ENCODE measurements around the gene NKAIN2. TPM values are rescaled to one million over a fixed set of nuclear protein-coding genes. Genes with fewer than 3 reads are reported as not detected.
"Not testable (repeated sequence)": the region's sequence is repeated elsewhere in the genome, so short reads cannot be mapped to it uniquely, and the experiment has no call there.

Gene NKAIN2
- total and polyA plus RNA-seq, 4 donors, result 16.3 to 67.0 (median 49.9) TPM

- WGBS (ENCODE audit: insufficient coverage), result no CpG with 5 or more reads among the region's 1 CpG
- no peak for DNase-seq (ENCODE audit: low read depth in 4 of 6, low spot score in 6 of 6)
- no peaks in the 10 kb centered on the region for H3K4me1 ChIP-seq (ENCODE audit: control insufficient read depth, insufficient read depth, low read length)
- no peak overlapping the region for H3K4me3 ChIP-seq (ENCODE audit: low read depth, low read length)
- no peaks in the 10 kb centered on the region for H3K9me3 ChIP-seq (ENCODE audit: control insufficient read depth, insufficient read depth, low read length)
- no peaks in the 10 kb centered on the region for H3K27me3 ChIP-seq (ENCODE audit: control insufficient read depth, insufficient read depth, low read length)
- H3K36me3 ChIP-seq (ENCODE audit: control insufficient read depth, insufficient read depth, low read length), result no peaks in the 10 kb centered on the region
- no peak overlapping the region for H3K27ac ChIP-seq (ENCODE audit: low read depth, low read length)
Measured at GRCh38 chr6:124273701-124274100, 470.0 kb downstream of the NKAIN2 start.

- H3K27me3 ChIP-seq (ENCODE audit: control insufficient read depth, insufficient read depth, low read length), result no peaks in the 10 kb centered on the region
- no peaks in the 10 kb centered on the region for H3K36me3 ChIP-seq (ENCODE audit: control insufficient read depth, insufficient read depth, low read length)
- H3K4me3 ChIP-seq (ENCODE audit: low read depth, low read length), result no peak overlapping the region
- WGBS (ENCODE audit: insufficient coverage), result 100% methylated on average over 1 of the region's 2 CpGs
- no peaks in the 10 kb centered on the region for H3K9me3 ChIP-seq (ENCODE audit: control insufficient read depth, insufficient read depth, low read length)
- no peak for DNase-seq (ENCODE audit: low read depth in 4 of 6, low spot score in 6 of 6)
- no peak overlapping the region for H3K27ac ChIP-seq (ENCODE audit: low read depth, low read length)
- no peaks in the 10 kb centered on the region for H3K4me1 ChIP-seq (ENCODE audit: control insufficient read depth, insufficient read depth, low read length)
Measured at GRCh38 chr6:124282541-124282940, 478.9 kb downstream of the NKAIN2 start.

- WGBS (ENCODE audit: insufficient coverage), result no CpG with 5 or more reads among the region's 1 CpG
- Histone ChIP-seq H3K9me3 (ENCODE audit: control insufficient read depth, insufficient read depth, low read length) (no peaks in the 10 kb centered on the region), H3K4me3 (ENCODE audit: low read depth, low read length) (no peak overlapping the region), H3K4me1 (ENCODE audit: control insufficient read depth, insufficient read depth, low read length) (no peaks in the 10 kb centered on the region), H3K36me3 (ENCODE audit: control insufficient read depth, insufficient read depth, low read length) (no peaks in the 10 kb centered on the region), H3K27me3 (ENCODE audit: control insufficient read depth, insufficient read depth, low read length) (no peaks in the 10 kb centered on the region), H3K27ac (ENCODE audit: low read depth, low read length) (no peak overlapping the region)
- DNase-seq (ENCODE audit: low read depth in 4 of 6, low spot score in 6 of 6), result peak in 2 of 6 donors; percentile 57 to 69
Measured at GRCh38 chr6:124283486-124283885, 479.8 kb downstream of the NKAIN2 start.

- no CpG with 5 or more reads among the region's 1 CpG for WGBS (ENCODE audit: insufficient coverage)
Measured at GRCh38 chr6:124285146-124285545, 481.5 kb downstream of the NKAIN2 start.

GRCh38 chr6:124294574-124295200 is 491.0 kb downstream of the NKAIN2 start:
- no CpG with 5 or more reads among the region's 2 CpGs for WGBS (ENCODE audit: insufficient coverage)

More at GRCh38 chr6:124285146-124285545, 481.5 kb downstream of the NKAIN2 start:
- Histone ChIP-seq H3K4me3 (ENCODE audit: low read depth, low read length) (no peak overlapping the region), H3K27ac (ENCODE audit: low read depth, low read length) (no peak overlapping the region), H3K36me3 (ENCODE audit: control insufficient read depth, insufficient read depth, low read length) (no peaks in the 10 kb centered on the region), H3K4me1 (ENCODE audit: control insufficient read depth, insufficient read depth, low read length) (no peaks in the 10 kb centered on the region), H3K27me3 (ENCODE audit: control insufficient read depth, insufficient read depth, low read length) (no peaks in the 10 kb centered on the region), H3K9me3 (ENCODE audit: control insufficient read depth, insufficient read depth, low read length) (no peaks in the 10 kb centered on the region)
- no peak for DNase-seq (ENCODE audit: low read depth in 4 of 6, low spot score in 6 of 6)

GRCh38 chr6:124297507-124297906 is 493.8 kb downstream of the NKAIN2 start:
- WGBS (ENCODE audit: insufficient coverage), result 88% methylated on average over 3 of the region's 6 CpGs
- Histone ChIP-seq H3K27me3 (ENCODE audit: control insufficient read depth, insufficient read depth, low read length) (no peaks in the 10 kb centered on the region), H3K9me3 (ENCODE audit: control insufficient read depth, insufficient read depth, low read length) (no peaks in the 10 kb centered on the region), H3K36me3 (ENCODE audit: control insufficient read depth, insufficient read depth, low read length) (no peaks in the 10 kb centered on the region), H3K4me1 (ENCODE audit: control insufficient read depth, insufficient read depth, low read length) (no peaks in the 10 kb centered on the region), H3K4me3 (ENCODE audit: low read depth, low read length) (no peak overlapping the region), H3K27ac (ENCODE audit: low read depth, low read length) (no peak overlapping the region)
- DNase-seq (ENCODE audit: low read depth in 4 of 6, low spot score in 6 of 6), result no peak

More at GRCh38 chr6:124294574-124295200, 491.0 kb downstream of the NKAIN2 start:
- no peak overlapping the region for H3K4me3 ChIP-seq (ENCODE audit: low read depth, low read length)
- no peak for DNase-seq (ENCODE audit: low read depth in 4 of 6, low spot score in 6 of 6)
- no peaks in the 10 kb centered on the region for H3K27me3 ChIP-seq (ENCODE audit: control insufficient read depth, insufficient read depth, low read length)
- H3K36me3 ChIP-seq (ENCODE audit: control insufficient read depth, insufficient read depth, low read length), result no peaks in the 10 kb centered on the region
- no peak overlapping the region for H3K27ac ChIP-seq (ENCODE audit: low read depth, low read length)
- no peaks in the 10 kb centered on the region for H3K4me1 ChIP-seq (ENCODE audit: control insufficient read depth, insufficient read depth, low read length)
- H3K9me3 ChIP-seq (ENCODE audit: control insufficient read depth, insufficient read depth, low read length), result no peaks in the 10 kb centered on the region

GRCh38 chr6:124298730-124299129 is 495.1 kb downstream of the NKAIN2 start:
- peak in 2 of 6 donors; percentile 6 to 59 for DNase-seq (ENCODE audit: low read depth in 4 of 6, low spot score in 6 of 6)
- no CpG with 5 or more reads among the region's 1 CpG for WGBS (ENCODE audit: insufficient coverage)
- no peaks in the 10 kb centered on the region for H3K9me3 ChIP-seq (ENCODE audit: control insufficient read depth, insufficient read depth, low read length)
- H3K27me3 ChIP-seq (ENCODE audit: control insufficient read depth, insufficient read depth, low read length), result no peaks in the 10 kb centered on the region
- H3K4me1 ChIP-seq (ENCODE audit: control insufficient read depth, insufficient read depth, low read length), result no peaks in the 10 kb centered on the region
- no peak overlapping the region for H3K27ac ChIP-seq (ENCODE audit: low read depth, low read length)
- H3K4me3 ChIP-seq (ENCODE audit: low read depth, low read length), result no peak overlapping the region
- H3K36me3 ChIP-seq (ENCODE audit: control insufficient read depth, insufficient read depth, low read length), result no peaks in the 10 kb centered on the region

GRCh38 chr6:124300907-124301306 is 497.2 kb downstream of the NKAIN2 start:
- WGBS (ENCODE audit: insufficient coverage), result 95% methylated on average over 2 of the region's 2 CpGs

GRCh38 chr6:124303971-124304370 is 500.3 kb downstream of the NKAIN2 start:
- no CpG with 5 or more reads among the region's 2 CpGs for WGBS (ENCODE audit: insufficient coverage)
- Histone ChIP-seq H3K4me1 (ENCODE audit: control insufficient read depth, insufficient read depth, low read length) (no peaks in the 10 kb centered on the region), H3K9me3 (ENCODE audit: control insufficient read depth, insufficient read depth, low read length) (no peaks in the 10 kb centered on the region), H3K4me3 (ENCODE audit: low read depth, low read length) (no peak overlapping the region), H3K27ac (ENCODE audit: low read depth, low read length) (no peak overlapping the region), H3K36me3 (ENCODE audit: control insufficient read depth, insufficient read depth, low read length) (no peaks in the 10 kb centered on the region), H3K27me3 (ENCODE audit: control insufficient read depth, insufficient read depth, low read length) (no peaks in the 10 kb centered on the region)
- DNase-seq (ENCODE audit: low read depth in 4 of 6, low spot score in 6 of 6), result no peak

More at GRCh38 chr6:124300907-124301306, 497.2 kb downstream of the NKAIN2 start:
- not testable (repeated sequence) for H3K4me3 ChIP-seq (ENCODE audit: low read depth, low read length); H3K27me3 ChIP-seq (ENCODE audit: control insufficient read depth, insufficient read depth, low read length); H3K4me1 ChIP-seq (ENCODE audit: control insufficient read depth, insufficient read depth, low read length); H3K36me3 ChIP-seq (ENCODE audit: control insufficient read depth, insufficient read depth, low read length); H3K27ac ChIP-seq (ENCODE audit: low read depth, low read length); H3K9me3 ChIP-seq (ENCODE audit: control insufficient read depth, insufficient read depth, low read length); DNase-seq (ENCODE audit: low read depth in 4 of 6, low spot score in 6 of 6)

- Histone ChIP-seq H3K36me3 (ENCODE audit: control insufficient read depth, insufficient read depth, low read length) (no peaks in the 10 kb centered on the region), H3K4me1 (ENCODE audit: control insufficient read depth, insufficient read depth, low read length) (no peaks in the 10 kb centered on the region), H3K27ac (ENCODE audit: low read depth, low read length) (no peak overlapping the region), H3K9me3 (ENCODE audit: control insufficient read depth, insufficient read depth, low read length) (no peaks in the 10 kb centered on the region), H3K4me3 (ENCODE audit: low read depth, low read length) (no peak overlapping the region), H3K27me3 (ENCODE audit: control insufficient read depth, insufficient read depth, low read length) (no peaks in the 10 kb centered on the region)
- no CpG with 5 or more reads among the region's 1 CpG for WGBS (ENCODE audit: insufficient coverage)
- DNase-seq (ENCODE audit: low read depth in 4 of 6, low spot score in 6 of 6), result no peak
Measured at GRCh38 chr6:124310139-124310538, 506.5 kb downstream of the NKAIN2 start.

Data from spinal cord (tissue), 10 donors.